Glutamatergic neuron (in vitro differentiated cells): ENCODE data around the gene PCSK4. TPM values are rescaled to one million over a fixed set of nuclear protein-coding genes. Genes with fewer than 3 reads are reported as not detected.

Experiments used
- DNase-seq: peaks from one replicate; pipeline ENCODE4 v3.0.0; 2022
- H3K27ac Mint-ChIP-seq: one replicate; pipeline ENCODE4 v1.8.0; 2020; ENCODE audit warnings: mild to moderate bottlenecking, mixed read lengths, inconsistent platforms; ENCODE audit not compliant: unreplicated experiment
- H3K27me3 Mint-ChIP-seq: one replicate; pipeline ENCODE4 v1.8.0; 2020; ENCODE audit warnings: mild to moderate bottlenecking, moderate library complexity, mixed read lengths, inconsistent platforms; ENCODE audit not compliant: unreplicated experiment
- H3K36me3 Mint-ChIP-seq: one replicate; pipeline ENCODE4 v1.8.0; 2020; ENCODE audit warnings: mild to moderate bottlenecking, mixed read lengths, inconsistent platforms; ENCODE audit not compliant: unreplicated experiment
- H3K4me1 Mint-ChIP-seq: one replicate; pipeline ENCODE4 v1.8.0; 2020; ENCODE audit warnings: mild to moderate bottlenecking, low read depth, mixed read lengths, inconsistent platforms; ENCODE audit not compliant: unreplicated experiment
- H3K4me3 Mint-ChIP-seq: one replicate; pipeline ENCODE4 v1.8.0; 2020; ENCODE audit warnings: mild to moderate bottlenecking, mixed read lengths, inconsistent platforms; ENCODE audit not compliant: unreplicated experiment
- H3K9me3 Mint-ChIP-seq: one replicate; pipeline ENCODE4 v1.8.0; 2020; ENCODE audit warnings: mild to moderate bottlenecking, moderate library complexity, mixed read lengths, inconsistent platforms; ENCODE audit not compliant: unreplicated experiment
- total RNA-seq: library from RNA; stranded (reverse); fragmentation: NEBNext Ultra II Directional; extraction: Animal tissue kit (Norgen Biotek cat#: 25700); gene quantifications from one replicate; pipeline ENCODE4 v1.2.1, GENCODE V29; 2021; ENCODE audit not compliant: unreplicated experiment
- TF ChIP-seq, protein P1 (sequence below): fragments of 200-600 bp; sonication (generic); IDR thresholded peaks from one replicate; pipeline ENCODE4 v1.5.0; 2021; ENCODE audit not compliant: partially characterized antibody, unreplicated experiment

Gene PCSK4
- total RNA-seq, 1 donor from 2014 or later: 21.2 TPM

DNA sequence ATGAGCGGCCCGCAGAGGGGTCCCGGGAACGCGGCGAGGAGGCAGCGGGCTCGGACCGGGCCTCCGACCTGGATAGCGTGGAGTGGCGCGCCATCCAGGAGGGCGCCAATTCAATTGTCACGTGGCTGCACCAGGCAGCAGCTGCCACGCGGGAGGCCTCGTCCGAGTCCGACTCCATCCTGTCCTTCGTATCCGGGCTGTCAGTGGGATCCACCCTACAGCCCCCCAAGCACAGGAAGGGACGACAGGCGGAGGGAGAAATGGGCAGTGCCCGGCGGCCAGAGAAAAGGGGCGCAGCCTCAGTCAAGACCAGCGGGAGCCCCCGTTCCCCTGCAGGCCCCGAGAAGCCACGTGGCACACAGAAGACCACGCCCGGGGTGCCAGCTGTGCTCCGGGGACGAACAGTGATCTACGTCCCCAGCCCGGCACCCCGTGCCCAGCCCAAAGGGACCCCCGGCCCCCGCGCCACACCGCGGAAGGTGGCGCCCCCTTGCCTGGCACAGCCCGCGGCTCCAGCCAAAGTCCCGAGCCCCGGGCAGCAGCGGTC is 21.8 kb downstream of the PCSK4 start:
- TF ChIP-seq, protein P1, sequence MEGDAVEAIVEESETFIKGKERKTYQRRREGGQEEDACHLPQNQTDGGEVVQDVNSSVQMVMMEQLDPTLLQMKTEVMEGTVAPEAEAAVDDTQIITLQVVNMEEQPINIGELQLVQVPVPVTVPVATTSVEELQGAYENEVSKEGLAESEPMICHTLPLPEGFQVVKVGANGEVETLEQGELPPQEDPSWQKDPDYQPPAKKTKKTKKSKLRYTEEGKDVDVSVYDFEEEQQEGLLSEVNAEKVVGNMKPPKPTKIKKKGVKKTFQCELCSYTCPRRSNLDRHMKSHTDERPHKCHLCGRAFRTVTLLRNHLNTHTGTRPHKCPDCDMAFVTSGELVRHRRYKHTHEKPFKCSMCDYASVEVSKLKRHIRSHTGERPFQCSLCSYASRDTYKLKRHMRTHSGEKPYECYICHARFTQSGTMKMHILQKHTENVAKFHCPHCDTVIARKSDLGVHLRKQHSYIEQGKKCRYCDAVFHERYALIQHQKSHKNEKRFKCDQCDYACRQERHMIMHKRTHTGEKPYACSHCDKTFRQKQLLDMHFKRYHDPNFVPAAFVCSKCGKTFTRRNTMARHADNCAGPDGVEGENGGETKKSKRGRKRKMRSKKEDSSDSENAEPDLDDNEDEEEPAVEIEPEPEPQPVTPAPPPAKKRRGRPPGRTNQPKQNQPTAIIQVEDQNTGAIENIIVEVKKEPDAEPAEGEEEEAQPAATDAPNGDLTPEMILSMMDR: no peak
- DNase-seq: no peak
- H3K9me3 Mint-ChIP-seq: peaks cover 23% of the 10 kb centered on the region
- peak overlapping the region; percentile 55 for H3K27ac Mint-ChIP-seq
- peaks cover 28% of the 10 kb centered on the region for H3K27me3 Mint-ChIP-seq
- peaks cover 6% of the 10 kb centered on the region for H3K4me1 Mint-ChIP-seq
- H3K36me3 Mint-ChIP-seq: no peaks in the 10 kb centered on the region
- no peak overlapping the region for H3K4me3 Mint-ChIP-seq

DNA sequence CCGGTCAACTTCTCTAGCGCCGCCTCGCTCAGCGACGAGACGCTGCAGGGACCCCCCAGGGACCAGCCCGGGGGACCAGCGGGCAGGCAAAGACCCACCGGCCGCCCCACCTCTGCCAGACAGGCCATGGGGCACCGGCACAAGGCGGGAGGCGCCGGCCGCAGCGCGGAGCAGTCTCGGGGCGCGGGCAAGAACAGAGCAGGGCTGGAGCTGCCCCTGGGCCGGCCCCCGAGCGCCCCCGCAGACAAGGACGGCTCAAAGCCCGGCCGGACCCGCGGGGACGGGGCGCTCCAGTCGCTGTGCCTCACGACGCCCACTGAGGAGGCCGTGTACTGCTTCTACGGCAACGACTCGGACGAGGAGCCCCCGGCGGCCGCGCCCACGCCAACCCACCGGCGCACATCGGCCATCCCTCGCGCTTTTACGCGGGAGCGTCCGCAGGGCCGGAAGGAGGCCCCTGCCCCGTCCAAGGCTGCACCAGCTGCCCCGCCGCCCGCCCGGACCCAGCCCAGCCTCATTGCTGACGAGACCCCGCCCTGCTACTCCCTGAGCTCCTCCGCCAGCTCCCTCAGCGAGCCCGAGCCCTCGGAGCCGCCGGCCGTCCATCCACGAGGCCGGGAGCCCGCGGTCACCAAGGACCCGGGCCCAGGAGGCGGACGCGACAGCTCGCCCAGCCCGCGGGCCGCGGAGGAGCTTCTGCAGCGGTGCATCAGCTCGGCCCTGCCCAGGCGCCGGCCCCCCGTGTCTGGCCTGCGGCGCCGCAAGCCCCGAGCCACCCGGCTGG is 22.5 kb downstream of the PCSK4 start:
- H3K27me3 Mint-ChIP-seq: peaks cover 21% of the 10 kb centered on the region

DNA sequence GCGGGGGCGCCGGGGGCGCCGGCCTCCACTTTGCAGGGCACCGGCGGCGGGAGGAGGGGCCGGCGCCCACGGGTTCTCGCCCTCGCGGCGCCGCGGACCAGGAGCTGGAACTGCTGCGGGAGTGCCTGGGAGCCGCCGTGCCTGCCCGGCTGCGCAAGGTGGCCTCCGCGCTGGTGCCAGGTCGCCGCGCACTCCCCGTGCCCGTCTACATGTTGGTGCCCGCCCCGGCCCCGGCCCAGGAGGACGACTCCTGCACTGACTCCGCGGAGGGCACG is 23.0 kb downstream of the PCSK4 start:
- TF ChIP-seq, protein P1: no peak
- no peak for DNase-seq
- Mint-ChIP-seq H3K9me3 (peaks cover 14% of the 10 kb centered on the region), H3K36me3 (no peaks in the 10 kb centered on the region), H3K4me3 (no peak overlapping the region), H3K27ac (no peak overlapping the region), H3K27me3 (peaks cover 19% of the 10 kb centered on the region), H3K4me1 (no peaks in the 10 kb centered on the region)

More for the DNA sequence above, 22.5 kb downstream of the PCSK4 start:
- H3K27ac Mint-ChIP-seq: no peak overlapping the region
- H3K4me1 Mint-ChIP-seq: no peaks in the 10 kb centered on the region
- peak; percentile 56 for DNase-seq
- H3K4me3 Mint-ChIP-seq: no peak overlapping the region
- H3K36me3 Mint-ChIP-seq: no peaks in the 10 kb centered on the region
- H3K9me3 Mint-ChIP-seq: peaks cover 16% of the 10 kb centered on the region
- TF ChIP-seq, protein P1: no peak

DNA sequence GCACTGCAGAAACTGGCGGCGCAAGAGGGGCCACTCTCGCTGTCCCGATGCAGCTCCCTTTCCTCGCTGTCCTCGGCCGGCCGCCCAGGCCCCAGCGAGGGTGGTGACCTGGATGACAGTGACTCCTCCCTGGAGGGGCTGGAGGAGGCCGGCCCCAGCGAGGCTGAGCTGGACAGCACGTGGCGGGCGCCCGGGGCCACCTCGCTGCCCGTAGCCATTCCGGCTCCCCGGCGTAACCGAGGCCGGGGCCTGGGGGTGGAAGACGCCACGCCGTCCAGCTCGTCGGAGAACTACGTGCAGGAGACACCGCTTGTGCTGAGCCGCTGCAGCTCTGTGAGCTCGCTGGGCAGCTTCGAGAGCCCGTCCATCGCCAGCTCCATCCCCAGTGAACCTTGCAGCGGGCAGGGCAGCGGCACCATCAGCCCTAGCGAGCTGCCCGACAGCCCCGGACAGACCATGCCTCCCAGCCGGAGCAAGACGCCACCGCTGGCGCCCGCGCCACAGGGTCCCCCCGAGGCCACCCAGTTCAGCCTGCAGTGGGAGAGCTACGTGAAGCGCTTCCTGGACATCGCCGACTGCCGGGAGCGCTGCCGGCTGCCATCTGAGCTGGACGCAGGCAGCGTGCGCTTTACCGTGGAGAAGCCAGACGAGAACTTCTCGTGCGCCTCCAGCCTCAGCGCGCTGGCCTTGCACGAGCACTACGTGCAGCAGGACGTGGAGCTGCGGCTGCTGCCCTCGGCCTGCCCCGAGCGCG is 23.5 kb downstream of the PCSK4 start:
- H3K27ac Mint-ChIP-seq: no peak overlapping the region
- peaks cover 13% of the 10 kb centered on the region for H3K27me3 Mint-ChIP-seq
- H3K4me3 Mint-ChIP-seq: no peak overlapping the region
- no peaks in the 10 kb centered on the region for H3K4me1 Mint-ChIP-seq
- H3K36me3 Mint-ChIP-seq: no peaks in the 10 kb centered on the region
- H3K9me3 Mint-ChIP-seq: peaks cover 10% of the 10 kb centered on the region
- TF ChIP-seq, protein P1: no peak
- no peak for DNase-seq
